GM19438 (cell line): ENCODE results near the gene S100A13.
"Not testable (repeated sequence)": the region's sequence is repeated elsewhere in the genome, so short reads cannot be mapped to it uniquely, and the experiment has no call there.

Experiments used
- ATAC-seq: cut with Tn5 transposase; IDR thresholded peaks from one replicate; pipeline ENCODE4 v1.9.1; 2021; ENCODE audit warnings: low read depth; ENCODE audit not compliant: unreplicated experiment

Gene S100A13

DNA sequence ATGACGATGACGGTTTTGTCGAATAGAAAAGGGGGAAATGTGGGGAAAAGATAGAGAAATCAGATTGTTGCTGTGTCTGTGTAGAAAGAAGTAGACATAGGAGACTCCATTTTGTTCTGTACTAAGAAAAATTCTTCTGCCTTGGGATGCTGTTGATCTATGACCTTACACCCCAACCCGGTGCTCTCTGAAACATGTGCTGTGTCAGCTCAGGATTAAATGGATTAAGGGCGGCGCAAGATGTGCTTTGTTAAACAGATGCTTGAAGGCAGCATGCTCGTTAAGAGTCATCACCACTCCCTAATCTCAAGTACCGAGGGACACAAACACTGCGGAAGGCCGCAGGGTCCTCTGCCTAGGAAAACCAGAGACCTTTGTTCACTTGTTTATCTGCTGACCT is 51.8 kb downstream of the S100A13 start:
- ATAC-seq, result not testable (repeated sequence)

DNA sequence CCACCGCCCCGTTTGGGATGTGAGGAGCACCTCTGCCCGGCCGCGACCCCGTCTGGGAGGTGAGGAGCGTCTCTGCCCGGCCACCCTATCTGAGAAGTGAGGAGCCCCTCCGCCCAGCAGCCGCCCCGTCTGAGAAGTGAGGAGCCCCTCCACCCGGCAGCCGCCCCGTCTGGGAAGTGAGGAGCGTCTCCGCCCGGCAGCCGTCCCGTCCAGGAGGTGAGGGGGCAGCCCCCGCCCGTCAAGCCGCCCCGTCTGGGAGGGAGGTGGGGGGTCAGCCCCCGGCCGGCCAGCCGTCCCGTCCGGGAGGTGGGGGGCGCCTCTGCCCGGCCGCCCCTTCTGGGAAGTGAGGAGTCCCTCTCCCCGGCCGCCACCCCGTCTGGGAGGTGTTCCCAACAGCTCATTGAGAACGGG is 52.2 kb downstream of the S100A13 start:
- ATAC-seq, result not testable (repeated sequence)

DNA sequence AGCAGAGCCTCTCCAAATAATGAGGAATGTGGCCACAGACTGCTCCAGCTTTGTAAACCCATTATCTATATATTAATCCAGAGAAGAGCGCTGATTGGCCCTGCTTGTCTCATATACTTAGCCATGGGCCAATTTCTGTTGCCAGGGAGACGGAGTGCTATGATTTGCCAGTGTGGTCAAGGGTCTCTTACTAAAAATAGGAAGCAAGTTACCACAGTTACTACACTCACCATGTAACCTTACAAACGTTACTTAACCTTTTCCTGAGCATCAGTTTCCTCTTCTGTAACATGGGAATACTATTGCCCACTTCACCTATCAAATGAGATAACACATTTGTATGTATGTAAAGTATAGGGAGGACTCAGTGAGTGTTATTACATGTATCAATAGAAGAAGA is 54.0 kb downstream of the S100A13 start:
- no peak for ATAC-seq

DNA sequence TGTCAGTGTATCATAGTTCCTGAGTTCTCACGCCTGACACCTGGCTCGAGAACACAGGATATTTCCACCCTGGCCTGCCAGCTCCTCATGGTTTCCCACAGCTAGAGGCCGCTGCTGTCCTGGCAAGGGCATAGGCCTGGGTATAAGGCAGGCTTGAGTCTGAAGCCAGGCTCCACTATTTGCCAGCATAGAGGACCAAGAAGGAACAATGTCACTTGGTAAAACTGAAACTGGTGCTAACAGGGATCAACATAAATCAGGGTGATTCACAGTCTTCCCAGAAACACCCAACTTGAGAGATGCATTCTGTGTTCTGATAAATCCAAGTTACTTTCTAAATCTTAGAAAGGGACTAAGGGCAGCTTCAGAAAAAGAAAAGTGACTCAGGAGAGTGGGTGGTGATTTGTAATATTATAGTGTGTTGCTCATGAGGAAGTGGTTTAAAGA is 54.7 kb downstream of the S100A13 start:
- ATAC-seq, result no peak

DNA sequence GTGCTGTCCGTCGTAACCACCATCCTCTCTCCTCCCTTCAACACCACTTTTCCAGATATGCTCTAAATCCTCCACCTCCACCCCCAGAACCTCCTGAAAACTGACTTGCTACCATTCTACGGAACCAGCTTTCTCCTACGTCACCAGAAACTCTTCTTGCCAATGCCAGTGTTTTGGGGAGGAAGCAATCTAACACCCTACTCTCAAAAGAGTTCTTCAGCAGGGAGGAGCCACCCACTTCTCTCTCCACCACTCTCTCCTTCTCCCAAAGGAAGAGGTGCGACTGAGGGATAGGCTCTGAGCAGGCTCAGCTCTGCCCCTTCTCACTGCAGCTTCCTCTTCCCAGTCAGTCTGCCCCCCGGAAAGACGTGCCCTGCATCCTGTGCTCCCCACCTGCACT is 55.6 kb downstream of the S100A13 start:
- ATAC-seq, result no peak

DNA sequence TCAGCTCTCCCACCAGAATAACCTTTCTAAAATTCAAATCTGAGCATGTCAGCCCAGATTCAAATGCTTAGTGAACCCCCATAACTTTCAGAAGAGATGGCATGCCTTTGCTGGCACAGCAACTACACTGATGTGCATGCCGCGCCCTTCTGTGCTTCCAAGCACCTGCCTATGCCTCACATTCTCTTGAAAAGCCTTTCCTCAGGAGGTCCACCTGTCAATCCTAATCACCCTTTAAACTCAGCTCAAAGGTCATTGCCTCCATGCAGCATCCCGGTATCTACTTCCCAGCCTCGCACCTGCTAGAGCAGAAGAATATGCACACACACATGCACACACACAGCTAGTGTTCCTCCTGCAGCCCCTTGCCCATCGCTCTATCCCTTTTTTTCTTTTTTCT is 56.4 kb downstream of the S100A13 start:
- ATAC-seq, result no peak

DNA sequence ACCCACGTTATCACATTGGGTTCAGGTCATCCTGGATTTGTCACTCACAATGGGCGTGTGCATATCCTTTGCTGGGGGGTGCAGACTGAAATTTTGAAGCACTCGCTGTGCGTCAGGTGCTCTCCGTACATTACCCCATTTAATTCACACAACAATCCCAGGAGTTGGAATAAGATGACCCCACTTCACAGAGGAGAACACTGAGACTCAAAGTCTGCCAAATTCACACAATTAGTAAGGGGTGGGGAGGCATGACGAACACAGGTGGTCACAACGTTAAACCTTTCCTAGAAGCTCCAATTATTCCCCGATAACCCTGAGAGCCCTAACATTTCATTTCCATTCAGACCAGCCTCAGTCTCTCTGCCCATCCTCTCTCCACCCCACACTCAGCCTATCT is 57.8 kb downstream of the S100A13 start:
- no peak for ATAC-seq
